ENCODE measurements around the gene TIAM1.

GRCh38 chr21:31195334-31196015 lies 148.6 kb downstream of the TIAM1 start:
- TF ChIP-seq POLR2A (IDR thresholded peaks at IDR 0.05) (no peak), CTCF (IDR thresholded peaks at IDR 0.05) (no peak), POLR2AphosphoS5 (IDR thresholded peaks at IDR 0.05) (no peak)

Data from prostate gland (tissue), 2 donors.